ENCODE results near the gene CHCHD6. TPM values are rescaled to one million over a fixed set of nuclear protein-coding genes. Genes with fewer than 3 reads are reported as not detected.

Gene CHCHD6
- total RNA-seq, 1 experiment from 2014 or later, result 36.3 TPM

DNA sequence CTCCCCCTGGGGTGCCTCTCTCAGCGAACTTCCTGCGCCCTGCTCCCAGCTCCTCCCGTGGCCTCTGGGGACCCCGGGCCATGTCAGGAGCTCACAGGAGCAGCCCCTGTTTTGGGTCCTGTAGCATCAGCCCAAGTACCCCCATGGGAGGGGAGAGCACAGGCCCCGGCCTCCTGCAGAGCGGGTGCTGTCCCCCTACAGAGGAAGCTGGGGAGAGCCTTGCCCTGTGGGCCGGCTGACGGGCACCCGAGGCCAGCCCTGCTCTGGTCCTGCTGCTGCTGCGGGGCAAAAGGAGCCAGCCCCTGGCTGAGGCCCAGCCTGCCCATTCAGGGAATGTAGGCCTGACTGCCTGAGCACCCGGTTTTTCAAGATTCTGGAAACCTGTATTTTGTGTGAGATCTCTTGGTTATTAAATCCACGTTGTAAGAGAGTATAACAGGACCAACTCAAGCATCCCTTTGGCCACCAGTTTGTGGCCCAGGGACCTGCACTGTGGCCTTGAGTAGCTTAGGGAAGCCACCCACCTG, 291.3 kb downstream of the CHCHD6 start:
- ChIA-PET CTCF (interaction anchor here (2.1 kb wide), 1 partner anchor 13 kb away, joined by 6 read pairs; the partner anchor contains the start of gene PLXNA1), POLR2A (no interaction called here), RAD21 (ENCODE audit: low non-redundant PET in 1 of 2, low total read pairs in 2 of 2, uncharacterized antibody in 2 of 2, unreplicated experiment in 2 of 2) (no interaction called here)
- TF ChIP-seq POLR2A (IDR thresholded peaks at IDR 0.05; ENCODE audit: borderline replicate concordance, extremely low read depth, insufficient read depth, insufficient read length), result no peak
- TF ChIP-seq, protein P1, sequence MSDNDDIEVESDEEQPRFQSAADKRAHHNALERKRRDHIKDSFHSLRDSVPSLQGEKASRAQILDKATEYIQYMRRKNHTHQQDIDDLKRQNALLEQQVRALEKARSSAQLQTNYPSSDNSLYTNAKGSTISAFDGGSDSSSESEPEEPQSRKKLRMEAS (IDR thresholded peaks at IDR 0.05), result no peak
- no peak for TF ChIP-seq FOSL1 (IDR thresholded peaks at IDR 0.05; ENCODE audit: low read depth)
- TF ChIP-seq, protein P2, sequence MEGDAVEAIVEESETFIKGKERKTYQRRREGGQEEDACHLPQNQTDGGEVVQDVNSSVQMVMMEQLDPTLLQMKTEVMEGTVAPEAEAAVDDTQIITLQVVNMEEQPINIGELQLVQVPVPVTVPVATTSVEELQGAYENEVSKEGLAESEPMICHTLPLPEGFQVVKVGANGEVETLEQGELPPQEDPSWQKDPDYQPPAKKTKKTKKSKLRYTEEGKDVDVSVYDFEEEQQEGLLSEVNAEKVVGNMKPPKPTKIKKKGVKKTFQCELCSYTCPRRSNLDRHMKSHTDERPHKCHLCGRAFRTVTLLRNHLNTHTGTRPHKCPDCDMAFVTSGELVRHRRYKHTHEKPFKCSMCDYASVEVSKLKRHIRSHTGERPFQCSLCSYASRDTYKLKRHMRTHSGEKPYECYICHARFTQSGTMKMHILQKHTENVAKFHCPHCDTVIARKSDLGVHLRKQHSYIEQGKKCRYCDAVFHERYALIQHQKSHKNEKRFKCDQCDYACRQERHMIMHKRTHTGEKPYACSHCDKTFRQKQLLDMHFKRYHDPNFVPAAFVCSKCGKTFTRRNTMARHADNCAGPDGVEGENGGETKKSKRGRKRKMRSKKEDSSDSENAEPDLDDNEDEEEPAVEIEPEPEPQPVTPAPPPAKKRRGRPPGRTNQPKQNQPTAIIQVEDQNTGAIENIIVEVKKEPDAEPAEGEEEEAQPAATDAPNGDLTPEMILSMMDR (IDR thresholded peaks at IDR 0.05 in 2 of 3, conservative IDR thresholded peaks at IDR 0.05 in 1 of 3; ENCODE audit: borderline replicate concordance in 1 of 3, insufficient read depth in 1 of 3, low read depth in 2 of 3, low read length in 2 of 3), result no peak
- no peak for TF ChIP-seq ZNF274 (IDR thresholded peaks at IDR 0.05; ENCODE audit: low read depth, low read length)
- TF ChIP-seq SP1 (IDR thresholded peaks at IDR 0.05; ENCODE audit: low read depth), result no peak
- no peak for TF ChIP-seq REST (IDR thresholded peaks at IDR 0.05; ENCODE audit: low read depth)
- no peak for TF ChIP-seq JUND (IDR thresholded peaks at IDR 0.05)
- no peak for TF ChIP-seq POLR2AphosphoS5 (IDR thresholded peaks at IDR 0.05; ENCODE audit: low read depth, low read length)
- TF ChIP-seq TCF7L2 (IDR thresholded peaks at IDR 0.05; ENCODE audit: borderline replicate concordance, extremely low read depth, insufficient read depth, insufficient read length), result no peak
- no peak for TF ChIP-seq YY1 (IDR thresholded peaks at IDR 0.05; ENCODE audit: extremely low read depth, insufficient replicate concordance, low read depth, low read length)
- no peak for TF ChIP-seq ELF1 (IDR thresholded peaks at IDR 0.05; ENCODE audit: borderline replicate concordance, low read depth)
- no peak for TF ChIP-seq SIN3A (IDR thresholded peaks at IDR 0.05; ENCODE audit: low read depth)
- no peak for TF ChIP-seq EGR1 (IDR thresholded peaks at IDR 0.05; ENCODE audit: low read depth)
- no peak for TF ChIP-seq EZH2phosphoT487 (IDR thresholded peaks at IDR 0.05; ENCODE audit: borderline replicate concordance)
- no peak for TF ChIP-seq RAD21 (IDR thresholded peaks at IDR 0.05; ENCODE audit: low read depth)
- TF ChIP-seq, protein P3, sequence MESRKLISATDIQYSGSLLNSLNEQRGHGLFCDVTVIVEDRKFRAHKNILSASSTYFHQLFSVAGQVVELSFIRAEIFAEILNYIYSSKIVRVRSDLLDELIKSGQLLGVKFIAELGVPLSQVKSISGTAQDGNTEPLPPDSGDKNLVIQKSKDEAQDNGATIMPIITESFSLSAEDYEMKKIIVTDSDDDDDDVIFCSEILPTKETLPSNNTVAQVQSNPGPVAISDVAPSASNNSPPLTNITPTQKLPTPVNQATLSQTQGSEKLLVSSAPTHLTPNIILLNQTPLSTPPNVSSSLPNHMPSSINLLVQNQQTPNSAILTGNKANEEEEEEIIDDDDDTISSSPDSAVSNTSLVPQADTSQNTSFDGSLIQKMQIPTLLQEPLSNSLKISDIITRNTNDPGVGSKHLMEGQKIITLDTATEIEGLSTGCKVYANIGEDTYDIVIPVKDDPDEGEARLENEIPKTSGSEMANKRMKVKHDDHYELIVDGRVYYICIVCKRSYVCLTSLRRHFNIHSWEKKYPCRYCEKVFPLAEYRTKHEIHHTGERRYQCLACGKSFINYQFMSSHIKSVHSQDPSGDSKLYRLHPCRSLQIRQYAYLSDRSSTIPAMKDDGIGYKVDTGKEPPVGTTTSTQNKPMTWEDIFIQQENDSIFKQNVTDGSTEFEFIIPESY (IDR thresholded peaks at IDR 0.05; ENCODE audit: extremely low read depth, insufficient replicate concordance, low read length), result no peak
- TF ChIP-seq SRF (IDR thresholded peaks at IDR 0.05; ENCODE audit: low read depth), result no peak
- no peaks in the 10 kb centered on the region for H3K4me1 ChIP-seq (ENCODE audit: control insufficient read depth in 1 of 2, insufficient read depth in 2 of 2, low read length in 2 of 2)
- BruUV-seq (replicated peaks), result no TSS peak
- peaks cover 0 to 4% of the 10 kb centered on the region in 2 experiments; a peak in 2 of 4 replicates for H3K36me3 ChIP-seq (ENCODE audit: control insufficient read depth in 1 of 2, insufficient read depth in 2 of 2, low read length in 2 of 2)
- H3K27me3 ChIP-seq (ENCODE audit: insufficient read depth, low read length), result no peaks in the 10 kb centered on the region
- H3K9me3 ChIP-seq (ENCODE audit: control insufficient read depth in 1 of 2, insufficient read depth in 1 of 2, low read depth in 1 of 2, low read length in 2 of 2), result no peaks in the 10 kb centered on the region
- intact Hi-C loops (cut with micrococcal nuclease), result no loop called here
- H3K79me2 ChIP-seq (ENCODE audit: insufficient read depth, low read length), result peaks cover 45% of the 10 kb centered on the region; the same call in 1 of the 2 replicates
- ATAC-seq (no peak), DNase-seq (ENCODE audit: low read depth, low spot score) (no peak)
- no peak overlapping the region for H3K9ac ChIP-seq (ENCODE audit: low read length)
- no peak overlapping the region for H3K4me3 ChIP-seq (replicated peaks in 1 of 2; ENCODE audit: low read depth in 1 of 2, low read length in 2 of 2)
- H3K4me2 ChIP-seq (ENCODE audit: low read length), result no peak overlapping the region
- H2AFZ ChIP-seq (ENCODE audit: low read depth, low read length, poor library complexity, severe bottlenecking), result no peak overlapping the region
- H3K9me2 ChIP-seq (ENCODE audit: insufficient read depth), result no peaks in the 10 kb centered on the region
- H3K27ac ChIP-seq (ENCODE audit: low read depth, low read length), result no peak overlapping the region
- H4K20me1 ChIP-seq (ENCODE audit: insufficient read depth), result no peaks in the 10 kb centered on the region

All from HCT116 (cell line).